GM18520 (cell line): ENCODE measurements around the gene BTBD16.

Experiments used
- ATAC-seq: cut with Tn5 transposase; IDR thresholded peaks from one replicate; pipeline ENCODE4 v1.9.1; 2021; ENCODE audit not compliant: unreplicated experiment

The BTBD16 gene

DNA sequence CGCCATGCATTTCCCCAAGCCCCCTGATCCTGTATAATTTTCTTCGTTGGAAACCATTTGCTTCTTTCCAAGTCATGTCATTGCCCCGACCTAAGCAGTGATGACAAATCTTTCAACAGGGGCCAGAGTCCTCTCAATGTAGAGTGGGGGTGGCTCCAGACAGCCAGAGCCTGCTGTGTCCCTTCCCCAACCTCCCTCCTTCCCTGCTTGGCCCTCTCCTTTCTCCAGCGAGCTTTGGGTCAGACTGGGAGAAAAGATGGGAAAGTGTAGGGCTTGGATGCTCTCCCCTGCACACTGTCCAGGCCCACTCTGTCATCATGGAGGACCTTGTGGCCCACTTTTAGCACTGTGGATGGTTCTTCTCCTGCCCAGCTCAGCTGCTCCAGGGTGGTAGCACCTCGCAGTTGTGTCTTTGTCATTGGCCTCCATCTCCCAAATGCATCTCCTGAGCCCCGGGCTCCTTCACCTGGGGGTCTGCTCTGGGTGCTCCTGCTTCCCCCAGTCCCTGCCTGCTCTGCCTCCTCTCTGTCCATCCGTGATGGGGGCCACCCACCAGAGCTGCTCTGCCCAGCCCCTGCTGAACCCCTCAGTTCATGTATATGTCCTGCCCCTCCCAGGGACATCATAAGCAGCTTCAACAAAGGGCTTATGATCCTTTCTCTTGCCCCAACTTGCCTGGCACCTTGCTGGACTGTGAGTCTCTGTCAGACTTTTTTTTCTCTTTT lies 37.5 kb downstream of the BTBD16 start:
- no peak for ATAC-seq

DNA sequence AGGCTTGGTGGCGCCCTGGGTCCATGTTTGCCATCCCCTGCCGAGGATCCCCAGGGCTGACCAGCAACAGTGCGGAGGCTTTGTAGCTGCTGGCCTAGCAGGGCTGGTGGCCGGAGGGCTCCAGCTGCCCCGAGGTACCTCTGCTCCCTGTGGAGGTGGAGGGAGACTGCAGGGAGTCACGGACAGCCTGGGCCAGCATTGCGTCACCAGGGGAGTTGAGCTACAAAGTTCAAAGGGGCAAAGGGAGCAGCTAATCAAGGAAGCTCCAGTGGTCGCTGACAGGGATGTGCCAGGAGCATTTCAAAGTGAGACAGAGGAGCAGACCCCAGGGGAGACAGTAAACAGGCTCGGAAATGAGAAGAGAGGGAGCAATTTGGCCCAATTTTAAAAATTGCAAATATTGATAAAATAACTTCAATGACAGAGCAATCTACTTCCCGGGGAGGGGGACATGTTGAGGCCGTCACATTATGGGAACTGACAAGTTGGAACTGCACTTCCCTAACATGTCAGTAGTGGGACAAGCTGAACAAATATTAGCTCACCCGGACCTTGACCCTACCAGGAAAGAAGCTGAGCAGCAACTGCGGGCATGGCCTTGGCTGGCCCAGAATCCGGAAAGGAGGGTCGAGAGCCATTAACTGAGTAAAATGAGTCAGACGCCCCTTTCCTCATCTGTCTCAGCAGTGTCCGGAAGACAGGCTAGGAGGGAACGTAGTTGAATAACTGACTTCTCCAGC lies 39.4 kb downstream of the BTBD16 start:
- no peak for ATAC-seq

DNA sequence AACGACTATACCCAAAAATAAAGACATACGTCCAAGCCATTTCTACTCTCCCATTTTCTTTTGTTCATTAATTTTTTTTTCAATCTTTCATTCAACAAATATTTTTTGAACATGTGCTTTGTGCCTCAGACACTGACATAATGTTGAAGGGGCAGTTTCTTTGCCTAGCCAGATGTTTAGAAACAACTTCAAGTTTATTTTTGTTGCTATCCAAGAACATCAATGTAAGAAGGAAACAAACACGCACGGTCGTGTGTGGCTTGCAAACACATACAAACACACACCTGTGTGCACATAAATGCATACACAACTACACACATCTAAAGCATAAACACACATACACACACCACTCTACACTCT lies 39.9 kb downstream of the BTBD16 start:
- no peak for ATAC-seq

DNA sequence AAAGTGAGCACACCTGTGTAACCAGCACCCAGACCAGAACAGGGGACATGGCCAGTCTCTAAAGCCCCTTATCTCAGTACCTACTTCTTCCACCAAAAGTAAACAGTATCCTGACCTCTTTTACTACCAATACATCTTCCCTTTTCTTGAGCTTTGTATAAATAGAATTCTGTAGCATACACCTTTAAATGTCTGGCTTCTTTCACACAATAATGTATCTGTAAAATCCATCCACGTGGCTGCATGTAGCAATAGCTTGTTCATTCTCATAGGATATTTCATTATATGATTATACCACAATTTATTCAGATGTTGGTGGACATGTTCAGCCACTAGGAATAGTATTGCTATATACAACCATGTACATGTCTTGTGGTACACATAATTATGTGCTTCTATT lies 40.6 kb downstream of the BTBD16 start:
- ATAC-seq = no peak

GRCh38 chr10:122316224-122316884 lies 45.3 kb downstream of the BTBD16 start:
- ATAC-seq = no peak

GRCh38 chr10:122321960-122322359 lies 50.9 kb downstream of the BTBD16 start:
- no peak for ATAC-seq

GRCh38 chr10:122323189-122323588 lies 52.1 kb downstream of the BTBD16 start:
- ATAC-seq = no peak

DNA sequence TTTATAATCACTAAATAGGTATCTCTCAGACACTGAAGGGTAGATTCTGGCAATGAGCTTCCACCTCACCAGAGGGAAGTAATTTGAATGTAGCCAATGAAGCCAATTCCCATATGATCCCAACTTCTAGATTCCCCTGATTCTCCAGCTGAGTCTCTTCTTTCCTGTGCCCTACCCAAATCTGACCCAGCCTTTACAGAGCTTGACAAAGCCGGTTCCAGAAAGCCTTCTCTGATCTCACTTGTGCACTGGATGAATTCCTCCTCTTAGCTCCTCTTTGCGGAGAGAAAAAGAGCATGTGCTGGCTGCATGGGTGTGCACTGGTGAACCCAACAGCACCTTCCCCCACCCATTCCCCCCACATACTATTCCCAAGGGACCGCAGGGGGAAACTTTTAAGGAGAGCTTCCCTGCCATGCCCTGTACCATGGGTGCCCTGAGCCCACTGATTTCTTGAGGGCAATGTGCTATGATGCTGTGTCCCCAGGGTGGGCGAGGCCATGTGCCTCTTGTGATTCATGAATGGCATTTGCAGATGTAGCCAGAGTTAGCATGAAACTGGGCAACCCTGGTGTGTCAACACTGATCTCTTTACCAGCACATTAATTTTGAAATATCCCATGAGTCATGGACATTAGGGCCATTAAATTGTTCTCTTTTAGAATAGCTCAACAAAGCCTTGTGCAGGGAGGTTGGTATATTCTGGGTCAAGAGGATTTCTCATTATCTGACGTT lies 53.0 kb downstream of the BTBD16 start:
- no peak for ATAC-seq

DNA sequence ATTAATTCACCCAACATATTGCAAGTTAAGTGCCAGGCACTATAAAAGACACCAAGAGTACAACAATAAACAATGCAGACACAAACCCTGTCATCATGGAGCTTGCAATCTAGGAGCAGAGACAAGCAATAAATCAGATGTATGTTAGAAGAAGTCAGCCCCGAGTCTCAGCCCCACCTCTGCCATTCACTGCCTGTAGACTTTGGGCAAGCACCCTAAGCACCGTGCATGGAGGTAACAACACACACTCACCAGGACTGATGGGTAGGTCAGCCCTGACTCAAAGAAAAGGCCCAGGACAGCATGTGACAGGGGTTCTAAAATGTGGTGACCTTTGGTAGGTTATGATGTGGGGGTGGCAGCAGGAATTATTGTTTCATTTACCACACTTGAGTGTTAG lies 54.1 kb downstream of the BTBD16 start:
- ATAC-seq = no peak

GRCh38 chr10:122326385-122326784 lies 55.3 kb downstream of the BTBD16 start:
- ATAC-seq = no peak

GRCh38 chr10:122326806-122327205 lies 55.7 kb downstream of the BTBD16 start:
- ATAC-seq = no peak

DNA sequence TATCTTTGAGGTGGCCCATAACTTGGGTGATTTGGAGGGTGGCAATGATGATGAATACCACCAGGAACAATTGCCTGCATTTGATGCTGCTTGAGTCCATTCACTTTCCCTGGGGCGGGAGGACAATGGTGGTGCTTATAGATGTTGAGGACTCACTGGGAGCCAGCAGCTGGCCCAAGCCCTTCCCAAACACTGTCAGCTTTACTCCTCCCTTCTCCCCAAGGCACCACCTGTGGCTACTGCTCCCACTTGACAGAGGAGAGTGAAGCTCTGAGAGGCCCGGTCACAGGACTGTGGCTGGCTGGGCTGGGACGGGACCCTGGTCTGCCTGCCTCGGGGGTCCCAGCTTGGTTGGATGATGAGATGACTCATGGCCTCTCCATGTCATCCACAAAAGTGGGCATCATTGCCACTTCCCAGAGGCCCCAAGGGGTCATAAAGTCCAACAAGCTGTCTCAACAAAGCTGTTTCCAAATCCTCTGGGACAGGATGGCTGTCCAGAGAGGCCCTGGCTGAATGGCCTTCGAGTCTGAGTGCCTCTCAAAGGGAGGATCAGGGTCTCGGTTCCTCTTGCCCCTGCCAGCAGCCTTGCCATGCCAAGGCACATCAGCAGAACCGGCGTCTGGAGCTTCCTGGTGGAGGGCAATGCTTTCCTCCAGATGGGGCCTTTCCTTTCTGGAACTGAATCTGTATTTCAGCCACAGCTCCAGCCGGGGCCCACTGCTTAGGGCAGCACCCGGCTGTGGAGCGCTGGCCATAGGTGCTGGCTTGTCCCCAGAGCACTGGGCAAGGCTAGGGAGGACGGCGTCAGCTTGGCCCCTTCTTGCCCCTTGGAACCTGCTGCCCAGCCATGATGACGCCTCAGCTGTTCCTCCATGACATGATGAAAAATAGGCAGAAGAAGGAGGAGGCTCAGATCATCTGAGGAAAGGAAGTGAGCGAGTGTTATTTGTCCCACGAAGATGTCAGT lies 56.4 kb downstream of the BTBD16 start:
- ATAC-seq = no peak

DNA sequence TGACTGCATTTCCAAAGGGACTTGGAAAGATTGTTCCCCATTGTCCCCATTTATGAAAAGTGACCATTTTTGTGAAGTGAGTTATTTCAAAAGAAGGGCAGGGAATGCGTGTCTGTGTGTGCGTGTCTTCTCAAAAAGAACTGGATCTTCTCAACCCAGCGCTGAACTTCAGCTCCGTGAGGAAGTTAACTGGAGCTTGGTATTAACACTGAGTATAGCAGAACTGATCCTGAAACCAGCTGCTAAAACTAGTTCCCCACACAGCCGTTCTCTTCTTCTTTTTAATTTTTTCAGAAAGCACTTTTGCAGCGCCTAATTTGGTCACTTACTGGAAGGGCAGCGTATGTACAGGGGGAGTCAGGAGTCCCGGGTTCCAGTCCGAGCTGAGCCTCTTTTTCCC lies 57.6 kb downstream of the BTBD16 start:
- ATAC-seq = no peak

DNA sequence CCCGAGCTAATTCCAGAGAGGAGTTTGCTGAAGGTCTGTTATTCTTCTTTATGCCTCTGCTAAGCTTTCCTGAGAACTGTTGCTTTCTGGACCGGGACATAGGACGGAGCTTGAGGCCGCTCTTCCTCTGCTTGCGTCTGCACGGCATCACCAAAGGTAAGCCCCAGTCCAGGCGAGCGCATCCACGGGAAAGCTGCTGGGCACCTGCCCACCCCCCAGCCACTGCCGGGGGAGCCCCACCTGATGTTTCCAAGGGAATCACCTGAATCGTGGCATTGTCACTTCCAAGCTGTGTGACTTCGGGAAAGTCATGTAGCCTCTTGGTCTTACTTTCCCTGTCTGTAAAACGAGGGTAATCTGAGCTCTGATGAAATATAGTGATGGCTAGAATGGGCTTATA lies 58.3 kb downstream of the BTBD16 start:
- ATAC-seq = no peak

- ATAC-seq = no peak
Measured at GRCh38 chr10:122331100-122331499, 60.0 kb downstream of the BTBD16 start.

DNA sequence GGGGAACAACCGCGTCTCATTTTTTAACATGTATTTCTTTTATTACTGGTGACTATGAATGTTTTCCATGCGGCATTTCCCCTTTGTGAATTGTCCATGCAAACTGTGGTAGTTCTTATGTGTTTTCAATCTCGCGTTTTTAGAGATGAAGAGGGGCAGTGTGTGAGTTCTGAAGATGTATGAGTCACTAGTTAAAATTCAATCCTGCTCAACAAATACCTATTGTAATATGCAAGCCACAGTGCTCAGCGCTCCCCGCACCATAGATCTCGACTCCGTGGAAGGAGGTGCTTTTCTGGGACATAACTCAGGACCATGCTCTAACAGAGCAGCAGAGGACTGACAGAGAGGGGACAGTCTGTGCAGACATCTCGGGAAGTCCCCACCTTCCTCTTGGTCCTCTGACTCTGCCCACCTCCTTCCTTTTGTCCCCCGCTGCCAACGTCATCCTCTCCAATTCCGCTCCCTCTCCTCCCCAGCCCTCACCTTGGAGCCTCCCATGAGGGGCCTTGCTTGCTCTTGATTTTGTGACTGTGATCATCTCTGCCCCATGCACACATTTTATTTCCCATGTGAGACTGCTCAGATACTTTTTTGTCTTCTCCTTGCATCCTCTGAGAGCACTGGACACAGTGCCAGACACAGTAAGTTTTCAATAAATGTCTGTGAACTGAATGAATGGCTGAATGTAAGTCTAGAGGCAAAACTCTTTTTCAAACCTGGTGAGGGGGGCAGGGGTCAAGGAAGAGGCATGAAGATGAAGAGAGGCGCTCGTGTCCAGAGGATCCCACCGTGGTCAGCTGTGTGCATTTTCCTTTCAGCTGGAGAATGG lies 60.7 kb downstream of the BTBD16 start:
- no peak for ATAC-seq

GRCh38 chr10:122333037-122333436 lies 61.9 kb downstream of the BTBD16 start:
- no peak for ATAC-seq

- no peak for ATAC-seq
Measured at GRCh38 chr10:122336332-122336731, 65.2 kb downstream of the BTBD16 start.

GRCh38 chr10:122336961-122337360 lies 65.9 kb downstream of the BTBD16 start:
- ATAC-seq = no peak
